Measurements from ENCODE around the gene GPAM.

The GPAM gene

DNA sequence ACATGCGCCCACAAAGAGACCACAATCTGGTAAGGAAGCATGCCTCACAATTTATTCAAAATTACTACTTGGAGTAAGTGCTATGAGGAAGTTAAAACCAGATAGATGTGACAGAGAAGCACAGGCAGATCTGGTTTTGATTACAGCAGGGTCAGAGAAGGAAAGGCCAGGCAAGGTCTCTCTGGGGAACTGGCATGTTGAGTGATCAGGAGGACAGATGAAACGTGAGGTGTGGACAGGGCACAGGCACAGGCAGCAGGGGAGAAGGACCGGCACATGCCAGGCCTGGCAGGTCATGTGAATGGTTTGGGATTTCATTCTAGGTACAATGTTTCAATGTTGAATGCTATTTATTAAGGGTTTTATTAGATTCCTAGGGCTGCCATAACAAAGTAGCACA, 51.6 kb downstream of the GPAM start:
- Histone ChIP-seq H3K36me3 (peaks cover 0 to 4% (median 0%) of the 10 kb centered on the region in 3 donors), H3K4me3 (no peak overlapping the region), H3K4me1 (no peaks in the 10 kb centered on the region), H3K27ac (no peak overlapping the region), H3K9me3 (no peaks in the 10 kb centered on the region), H3K27me3 (no peaks in the 10 kb centered on the region)
- intact Hi-C loops (cut with DNase I; ENCODE audit: low total_unique reads), result no loop called here
- TF ChIP-seq CTCF (IDR thresholded peaks at IDR 0.05), result no peak
- DNase-seq, result no peak

GRCh38 chr10:112131346-112131745, 52.2 kb downstream of the GPAM start:
- no peak for DNase-seq

DNA sequence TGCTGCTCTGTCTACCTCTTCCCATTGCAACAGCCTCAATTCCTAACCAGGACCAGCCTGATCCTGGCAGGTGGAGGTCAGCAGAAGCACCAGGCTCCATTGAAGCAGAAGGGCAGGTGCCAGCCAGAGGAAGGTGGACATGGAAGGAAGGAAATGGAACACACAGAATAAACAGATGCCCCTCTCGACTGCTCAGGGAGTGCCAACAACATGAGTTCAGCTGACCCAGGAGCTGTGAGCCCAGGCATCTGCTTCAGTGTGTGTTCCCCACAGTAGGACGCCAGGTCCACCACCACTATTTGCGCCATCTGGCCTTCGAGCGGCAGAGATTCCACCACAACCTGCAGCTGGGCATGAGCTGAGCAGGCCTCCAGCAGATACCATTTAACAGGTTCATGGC, 56.7 kb downstream of the GPAM start:
- Histone ChIP-seq H3K4me3 (no peak overlapping the region), H3K4me1 (no peaks in the 10 kb centered on the region), H3K9me3 (no peaks in the 10 kb centered on the region), H3K36me3 (peaks cover 0 to 4% (median 0%) of the 10 kb centered on the region in 3 donors), H3K27ac (no peak overlapping the region), H3K27me3 (no peaks in the 10 kb centered on the region)
- intact Hi-C loops (cut with DNase I; ENCODE audit: low total_unique reads), result no loop called here
- DNase-seq, result no peak
- no peak for TF ChIP-seq CTCF (IDR thresholded peaks at IDR 0.05)

More at GRCh38 chr10:112131346-112131745, 52.2 kb downstream of the GPAM start:
- Histone ChIP-seq H3K36me3 (peaks cover 0 to 4% (median 0%) of the 10 kb centered on the region in 3 donors), H3K4me1 (no peaks in the 10 kb centered on the region), H3K4me3 (no peak overlapping the region), H3K27ac (no peak overlapping the region), H3K27me3 (no peaks in the 10 kb centered on the region), H3K9me3 (no peaks in the 10 kb centered on the region)
- intact Hi-C loops (cut with DNase I; ENCODE audit: low total_unique reads), result no loop called here
- no peak for TF ChIP-seq CTCF (IDR thresholded peaks at IDR 0.05)

DNA sequence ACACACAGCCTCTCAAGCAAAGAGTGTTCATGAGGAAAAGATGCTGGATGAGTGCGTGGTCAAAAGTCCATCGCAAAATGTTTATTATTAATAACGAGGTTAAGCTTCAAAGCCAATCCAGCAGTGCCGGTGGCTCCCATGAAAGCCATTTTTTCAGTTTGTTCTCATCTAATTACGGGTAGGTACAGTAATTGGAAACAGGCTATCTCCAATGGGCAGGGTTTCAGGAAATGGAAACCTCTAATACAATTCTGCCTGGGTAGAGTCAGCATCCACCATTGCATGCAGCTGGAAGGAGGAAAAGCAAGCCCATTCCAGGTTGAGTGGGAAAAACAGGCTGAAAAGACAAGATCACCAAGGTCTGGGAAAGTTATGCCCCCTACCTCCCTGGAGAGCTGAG, 57.4 kb downstream of the GPAM start:
- no peak for DNase-seq
- peaks cover 0 to 4% (median 0%) of the 10 kb centered on the region in 3 donors for H3K36me3 ChIP-seq
- H3K4me1 ChIP-seq, result no peaks in the 10 kb centered on the region
- no peaks in the 10 kb centered on the region for H3K9me3 ChIP-seq
- TF ChIP-seq CTCF (IDR thresholded peaks at IDR 0.05), result no peak
- intact Hi-C loops (cut with DNase I; ENCODE audit: low total_unique reads), result no loop called here
- no peak overlapping the region for H3K4me3 ChIP-seq
- no peaks in the 10 kb centered on the region for H3K27me3 ChIP-seq
- H3K27ac ChIP-seq, result no peak overlapping the region

DNA sequence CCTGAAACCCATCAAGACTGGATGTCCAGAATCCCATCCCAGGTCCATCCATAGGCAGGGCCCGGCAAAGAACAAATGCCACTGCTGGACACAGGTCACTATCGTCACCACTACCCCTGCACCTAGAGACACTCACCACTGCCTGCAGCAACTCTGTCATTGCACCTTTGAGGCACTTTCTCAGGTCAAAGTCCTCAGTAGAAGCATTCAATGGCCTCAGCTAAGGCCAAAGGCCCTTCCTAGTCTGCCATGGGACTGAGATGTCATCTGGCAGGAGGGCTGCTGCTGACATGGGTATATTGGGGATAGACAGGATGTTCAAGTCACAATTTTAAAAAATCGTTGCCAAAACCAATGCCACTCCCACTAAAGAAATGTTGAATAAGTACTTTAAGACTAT, 58.7 kb downstream of the GPAM start:
- no peaks in the 10 kb centered on the region for H3K36me3 ChIP-seq
- no peaks in the 10 kb centered on the region for H3K27me3 ChIP-seq
- H3K9me3 ChIP-seq, result no peaks in the 10 kb centered on the region
- H3K4me1 ChIP-seq, result no peaks in the 10 kb centered on the region
- DNase-seq, result no peak
- no peak overlapping the region for H3K27ac ChIP-seq
- no peak for TF ChIP-seq CTCF (IDR thresholded peaks at IDR 0.05)
- intact Hi-C loops (cut with DNase I; ENCODE audit: low total_unique reads), result no loop called here
- no peak overlapping the region for H3K4me3 ChIP-seq

GRCh38 chr10:112122827-112123226, 60.7 kb downstream of the GPAM start:
- no peaks in the 10 kb centered on the region for H3K4me1 ChIP-seq
- H3K36me3 ChIP-seq, result no peaks in the 10 kb centered on the region
- DNase-seq, result no peak
- H3K9me3 ChIP-seq, result no peaks in the 10 kb centered on the region
- no peak overlapping the region for H3K27ac ChIP-seq
- TF ChIP-seq CTCF (IDR thresholded peaks at IDR 0.05), result no peak
- no peak overlapping the region for H3K4me3 ChIP-seq
- no peaks in the 10 kb centered on the region for H3K27me3 ChIP-seq
- intact Hi-C loops (cut with DNase I; ENCODE audit: low total_unique reads), result no loop called here
